Mammary epithelial cell (primary cell): ENCODE results near the gene CCIN.

Experiments used
- CTCF ChIP-seq, 2 donors: IDR thresholded peaks in 1 of 2; conservative IDR thresholded peaks in 1 of 2; 2 replicates each; pipeline ENCODE4 v1.5.1; 2011 to 2012; ENCODE audit warnings: inconsistent platforms in 2 of 2, low read length in 2 of 2, mild to moderate bottlenecking in 2 of 2, control low read depth in 1 of 2, low read depth in 1 of 2; ENCODE audit not compliant: insufficient read depth in 1 of 2; ENCODE audit errors: extremely low read depth in 1 of 2
- EZH2 ChIP-seq: IDR thresholded peaks from 2 replicates; pipeline ENCODE4 v1.6.1; 2012; ENCODE audit warnings: low read length, inconsistent platforms, borderline replicate concordance

- TF ChIP-seq CTCF (conservative IDR thresholded peaks at IDR 0.05 in 1 of 2, IDR thresholded peaks at IDR 0.05 in 1 of 2; ENCODE audit: extremely low read depth in 1 of 2, insufficient read depth in 1 of 2, low read depth in 1 of 2, low read length in 2 of 2) (no peak), EZH2 (no peak)
These were observed 15.4 kb upstream of the CCIN start for GRCh38 chr9:36153746-36154145.
